Activated naive CD8-positive, alpha-beta T cell treated with anti-CD3 and anti-CD28 coated beads, Interleukin-2, amount 50 U/mL, for 16 hours (primary cell): Measurements from ENCODE around the gene DHRS4.
"Not testable (repeated sequence)": the region's sequence is repeated elsewhere in the genome, so short reads cannot be mapped to it uniquely, and the experiment has no call there.

ENCODE experiments used
- DNase-seq: peaks from one replicate; pipeline ENCODE4 v3.0.0-alpha.2; 2020; ENCODE audit warnings: low read depth, low spot score

The DHRS4 gene

GRCh38 chr14:23984891-23985602 is 31.5 kb downstream of the DHRS4 start:
- DNase-seq = no peak

DNA sequence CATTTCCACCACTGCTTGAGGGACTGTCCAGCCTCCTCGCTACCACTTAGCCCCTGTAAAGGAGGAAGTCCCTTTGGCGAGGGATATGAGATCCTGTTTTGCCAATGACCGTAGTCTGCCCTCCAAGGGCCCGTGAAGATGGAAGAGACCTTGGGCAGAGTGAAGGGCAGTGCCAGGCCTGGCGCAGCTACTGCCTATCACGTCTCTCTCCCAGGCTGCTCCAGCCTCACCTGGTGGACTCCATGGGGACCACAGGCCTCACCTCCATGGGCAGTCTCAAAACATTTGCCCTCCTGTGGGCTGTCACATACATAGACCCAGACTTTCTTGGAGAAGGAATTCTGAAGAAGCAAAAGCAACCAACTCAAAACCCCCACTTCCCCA is 34.6 kb downstream of the DHRS4 start:
- DNase-seq = not testable (repeated sequence)

DNA sequence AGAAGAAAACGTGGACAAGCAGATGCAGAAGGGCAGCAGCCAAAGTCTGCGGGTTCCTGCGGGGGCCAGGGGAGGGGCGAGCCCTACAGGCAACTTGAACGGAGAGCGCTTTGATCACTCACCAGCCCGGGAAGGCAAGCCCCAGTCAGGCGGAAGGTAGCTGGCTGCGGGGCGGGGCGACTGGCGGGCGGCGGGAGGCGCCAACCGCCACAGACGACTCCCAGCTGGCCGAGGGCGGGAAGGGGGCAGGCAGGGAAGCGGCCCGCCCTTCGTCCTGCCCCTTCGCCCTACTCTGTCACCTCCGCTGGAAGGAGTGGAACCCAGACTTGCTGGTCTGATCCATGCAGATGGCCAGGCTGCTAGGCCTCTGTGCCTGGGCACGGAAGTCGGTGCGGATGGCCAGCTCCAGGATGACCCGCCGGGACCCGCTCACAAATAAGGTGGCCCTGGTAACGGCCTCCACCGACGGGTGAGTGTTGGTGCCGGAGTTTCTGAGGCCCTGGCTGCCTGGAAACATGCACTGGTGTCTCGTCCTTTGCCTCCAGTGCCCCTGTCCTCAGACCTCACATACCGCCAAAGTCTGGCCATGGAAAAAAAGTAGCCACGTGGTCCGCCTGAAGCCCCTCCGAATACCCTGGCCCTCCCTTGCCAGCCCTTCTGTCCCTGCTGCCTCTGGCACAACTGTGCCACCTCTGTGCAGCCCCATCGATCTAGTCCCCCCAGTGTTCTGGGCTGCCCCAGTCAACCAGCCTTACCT is 35.2 kb downstream of the DHRS4 start, which contains the start of gene DHRS4L2:
Gene DHRS4L2 (plus strand): TSS at position 323 of the 757 bp plus-strand sequence. CDS start 19 bp downstream, at position 342.
- DNase-seq = peak; percentile 44

- DNase-seq = not testable (repeated sequence)
These were observed 36.3 kb downstream of the DHRS4 start for GRCh38 chr14:23989734-23990445.

DNA sequence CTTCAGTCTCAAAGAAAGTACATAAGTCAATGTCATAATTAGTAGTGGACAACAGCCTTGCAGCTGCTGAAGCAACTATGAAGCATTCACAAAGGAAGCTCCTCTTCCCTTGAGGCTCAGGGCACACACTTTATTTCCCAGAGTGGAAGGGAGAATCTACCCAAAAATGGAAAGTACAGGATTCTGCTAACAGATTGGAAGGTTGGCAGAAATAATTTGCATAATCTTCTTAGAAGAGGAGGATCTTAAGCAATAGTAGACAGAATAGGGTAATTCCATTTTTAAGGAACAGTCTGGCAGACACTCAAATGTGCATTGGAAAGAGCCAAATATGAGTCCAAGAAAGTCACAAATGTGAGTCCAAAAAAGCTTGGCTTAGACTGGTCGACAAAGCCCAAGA is 37.4 kb downstream of the DHRS4 start:
- not testable (repeated sequence) for DNase-seq

- DNase-seq = not testable (repeated sequence)
These were observed 39.5 kb downstream of the DHRS4 start for GRCh38 chr14:23993042-23993441.

GRCh38 chr14:23996009-23996408 is 42.4 kb downstream of the DHRS4 start:
- DNase-seq = not testable (repeated sequence)

- DNase-seq = not testable (repeated sequence)
These were observed 43.3 kb downstream of the DHRS4 start for GRCh38 chr14:23996825-23997224.

DNA sequence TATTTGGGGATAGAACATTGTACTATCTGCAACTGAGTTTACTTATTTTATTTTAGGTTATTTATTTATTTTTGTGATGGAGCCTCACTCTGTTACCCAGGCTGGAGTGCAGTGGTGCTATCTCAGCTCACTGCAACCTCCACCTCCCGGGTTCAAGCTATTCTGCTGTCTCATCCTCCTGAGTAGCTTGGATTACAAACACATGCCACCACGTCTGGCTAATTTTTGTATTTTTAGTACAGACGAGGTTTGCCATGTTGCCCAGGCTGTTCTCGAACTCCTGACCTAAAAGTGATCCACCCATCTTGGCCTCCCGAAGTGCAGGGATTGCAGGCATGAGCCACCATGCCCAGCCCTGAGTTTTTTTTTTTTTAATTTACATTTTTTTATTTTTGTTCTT is 46.1 kb downstream of the DHRS4 start:
- DNase-seq = not testable (repeated sequence)

DNA sequence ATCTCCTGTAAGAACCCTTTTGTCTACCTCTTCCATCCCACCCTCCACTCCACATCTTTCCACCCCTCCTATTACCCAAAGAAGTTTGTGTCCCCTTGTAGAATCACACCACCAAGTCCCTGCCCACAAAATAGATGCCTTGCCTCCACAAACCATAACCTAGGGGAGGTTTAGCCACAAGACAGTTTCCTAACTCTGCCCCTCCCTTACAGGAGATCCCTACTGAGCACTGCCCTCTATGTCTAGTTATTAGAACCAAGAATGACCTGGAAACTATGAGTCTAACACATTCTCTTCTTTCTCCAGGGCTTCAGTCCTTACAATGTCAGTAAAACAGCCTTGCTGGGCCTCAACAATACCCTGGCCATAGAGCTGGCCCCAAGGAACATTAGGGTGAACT is 47.5 kb downstream of the DHRS4 start:
- DNase-seq = not testable (repeated sequence)

GRCh38 chr14:24001679-24002078 is 48.1 kb downstream of the DHRS4 start:
- not testable (repeated sequence) for DNase-seq

- not testable (repeated sequence) for DNase-seq
These were observed 52.9 kb downstream of the DHRS4 start for GRCh38 chr14:24006471-24006816.

GRCh38 chr14:24006817-24007652 is 53.5 kb downstream of the DHRS4 start:
- not testable (repeated sequence) for DNase-seq

DNA sequence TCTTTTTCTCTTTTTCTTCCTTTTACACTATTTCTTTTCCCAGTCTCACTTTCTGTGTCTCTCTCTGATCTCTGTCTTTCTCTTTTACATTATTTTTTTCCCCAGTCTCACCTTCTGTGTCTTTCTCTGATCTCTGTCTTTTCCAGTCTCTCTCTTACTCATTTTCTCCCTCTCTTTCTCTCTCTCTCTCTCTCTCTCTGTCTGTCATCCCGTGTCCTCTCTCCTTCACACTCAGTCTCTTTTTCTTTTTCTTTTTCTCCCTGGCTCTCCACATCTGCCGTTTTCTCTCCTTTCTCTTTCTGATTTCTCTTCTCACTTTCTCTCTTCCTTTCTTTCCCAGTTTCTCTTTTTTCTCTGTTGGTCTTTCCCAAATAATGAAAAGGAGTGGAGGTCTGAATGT is 57.5 kb downstream of the DHRS4 start:
- no peak for DNase-seq

DNA sequence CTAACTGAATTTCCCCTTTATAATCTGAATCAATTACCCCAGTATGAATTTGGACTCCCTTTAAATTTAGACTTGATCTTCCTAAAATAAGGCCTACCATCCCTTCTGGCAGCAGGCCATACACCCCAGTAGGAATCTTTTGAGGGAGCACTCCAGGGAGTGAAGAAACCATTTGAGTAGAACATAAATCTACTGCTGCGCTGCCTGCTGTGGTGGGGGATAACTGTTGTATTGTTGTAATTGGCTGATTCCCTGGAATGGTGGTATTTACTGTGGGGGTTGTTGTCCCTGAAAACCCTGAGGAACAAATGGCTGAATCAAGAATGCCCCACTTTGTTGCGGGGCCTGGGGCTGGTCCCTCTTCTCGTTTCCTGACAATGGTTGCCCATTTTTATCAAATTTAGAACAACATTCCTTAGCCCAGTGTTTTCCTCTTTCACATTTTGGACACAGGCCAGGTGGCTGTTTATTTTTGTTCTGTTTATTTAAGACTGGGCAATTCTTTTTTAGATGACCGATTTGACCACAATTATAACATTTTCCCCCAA is 59.2 kb downstream of the DHRS4 start:
- DNase-seq = not testable (repeated sequence)

GRCh38 chr14:24013654-24014514 is 60.3 kb downstream of the DHRS4 start:
- DNase-seq = no peak

GRCh38 chr14:24015745-24016144 is 62.2 kb downstream of the DHRS4 start:
- not testable (repeated sequence) for DNase-seq
